ENCODE data around the gene HOXB4. TPM values are rescaled to one million over a fixed set of nuclear protein-coding genes. Genes with fewer than 3 reads are reported as not detected.

HOXB4 gene
- polyA plus RNA-seq, 1 of the 3 experiments (the other 2 are of a cell fraction) = 0.03 TPM

- Histone ChIP-seq H3K4me1 (ENCODE audit: control insufficient read depth in 1 of 2, insufficient read depth in 2 of 2, low read depth in 1 of 2, low read length in 1 of 2) (no peaks in the 10 kb centered on the region; a peak in 1 of 4 replicates), H3K27me3 (ENCODE audit: insufficient read depth) (peaks cover 99% of the 10 kb centered on the region), H3K79me2 (ENCODE audit: insufficient read depth) (no peaks in the 10 kb centered on the region), H3K9me3 (no peaks in the 10 kb centered on the region), H3K4me2 (peak overlapping the region; percentile 37; the same call in 1 of the 2 replicates), H3K27ac (ENCODE audit: low read depth in 2 of 2, low read length in 1 of 2) (no peak overlapping the region), H2AFZ (ENCODE audit: low read depth) (no peak overlapping the region), H4K20me1 (ENCODE audit: insufficient read depth) (peaks cover 26% of the 10 kb centered on the region), H3K9me2 (no peaks in the 10 kb centered on the region), H3K4me3 (ENCODE audit: low read depth in 2 of 2, low read length in 1 of 2) (0 out of 4 replicates have a peak overlapping the region, but pooled peaks of 1 of the 2 experiments have one; percentile 15), H3K9ac (no peak overlapping the region), H3F3A (replicated peaks; ENCODE audit: insufficient read depth) (no peaks in the 10 kb centered on the region), H3K36me3 (replicated peaks in 1 of 2; ENCODE audit: control insufficient read depth in 1 of 2, insufficient read depth in 2 of 2, low read length in 1 of 2) (no peaks in the 10 kb centered on the region)
- peak; percentile 88 for DNase-seq
- TF ChIP-seq REST (IDR thresholded peaks at IDR 0.05; ENCODE audit: low read depth, low read length) (no peak), FOSL2 (IDR thresholded peaks at IDR 0.05; ENCODE audit: borderline replicate concordance, low read depth) (no peak), RAD21 (IDR thresholded peaks at IDR 0.05; ENCODE audit: low read length) (no peak), SMC3 (IDR thresholded peaks at IDR 0.05; ENCODE audit: low read depth, low read length) (no peak), NFIC (IDR thresholded peaks at IDR 0.05; ENCODE audit: borderline replicate concordance) (no peak), USF2 (IDR thresholded peaks at IDR 0.05; ENCODE audit: borderline replicate concordance, low read depth, low read length) (no peak), MEF2A (IDR thresholded peaks at IDR 0.05; ENCODE audit: borderline replicate concordance, low read depth) (no peak), RFX5 (IDR thresholded peaks at IDR 0.05; ENCODE audit: low read length) (no peak), CHD2 (IDR thresholded peaks at IDR 0.05; ENCODE audit: low read length, partially characterized antibody) (no peak), GABPA (IDR thresholded peaks at IDR 0.05; ENCODE audit: low read depth) (no peak), TAF1 (IDR thresholded peaks at IDR 0.05; ENCODE audit: borderline replicate concordance, low read depth, low read length) (no peak), SIN3A (IDR thresholded peaks at IDR 0.05; ENCODE audit: borderline replicate concordance, low read depth, low read length) (no peak), EP300 (IDR thresholded peaks at IDR 0.05; ENCODE audit: borderline replicate concordance in 1 of 2, low read depth in 1 of 2, low read length in 1 of 2) (no peak), POLR2AphosphoS5 (IDR thresholded peaks at IDR 0.05; ENCODE audit: low read depth, low read length) (no peak)
- TF ChIP-seq, protein P1, sequence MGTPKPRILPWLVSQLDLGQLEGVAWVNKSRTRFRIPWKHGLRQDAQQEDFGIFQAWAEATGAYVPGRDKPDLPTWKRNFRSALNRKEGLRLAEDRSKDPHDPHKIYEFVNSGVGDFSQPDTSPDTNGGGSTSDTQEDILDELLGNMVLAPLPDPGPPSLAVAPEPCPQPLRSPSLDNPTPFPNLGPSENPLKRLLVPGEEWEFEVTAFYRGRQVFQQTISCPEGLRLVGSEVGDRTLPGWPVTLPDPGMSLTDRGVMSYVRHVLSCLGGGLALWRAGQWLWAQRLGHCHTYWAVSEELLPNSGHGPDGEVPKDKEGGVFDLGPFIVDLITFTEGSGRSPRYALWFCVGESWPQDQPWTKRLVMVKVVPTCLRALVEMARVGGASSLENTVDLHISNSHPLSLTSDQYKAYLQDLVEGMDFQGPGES (IDR thresholded peaks at IDR 0.05; ENCODE audit: low read depth, low read length) = no peak
- TF ChIP-seq, protein P2, sequence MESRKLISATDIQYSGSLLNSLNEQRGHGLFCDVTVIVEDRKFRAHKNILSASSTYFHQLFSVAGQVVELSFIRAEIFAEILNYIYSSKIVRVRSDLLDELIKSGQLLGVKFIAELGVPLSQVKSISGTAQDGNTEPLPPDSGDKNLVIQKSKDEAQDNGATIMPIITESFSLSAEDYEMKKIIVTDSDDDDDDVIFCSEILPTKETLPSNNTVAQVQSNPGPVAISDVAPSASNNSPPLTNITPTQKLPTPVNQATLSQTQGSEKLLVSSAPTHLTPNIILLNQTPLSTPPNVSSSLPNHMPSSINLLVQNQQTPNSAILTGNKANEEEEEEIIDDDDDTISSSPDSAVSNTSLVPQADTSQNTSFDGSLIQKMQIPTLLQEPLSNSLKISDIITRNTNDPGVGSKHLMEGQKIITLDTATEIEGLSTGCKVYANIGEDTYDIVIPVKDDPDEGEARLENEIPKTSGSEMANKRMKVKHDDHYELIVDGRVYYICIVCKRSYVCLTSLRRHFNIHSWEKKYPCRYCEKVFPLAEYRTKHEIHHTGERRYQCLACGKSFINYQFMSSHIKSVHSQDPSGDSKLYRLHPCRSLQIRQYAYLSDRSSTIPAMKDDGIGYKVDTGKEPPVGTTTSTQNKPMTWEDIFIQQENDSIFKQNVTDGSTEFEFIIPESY (IDR thresholded peaks at IDR 0.05; ENCODE audit: borderline replicate concordance, low read depth) = no peak
- TF ChIP-seq, protein P3, sequence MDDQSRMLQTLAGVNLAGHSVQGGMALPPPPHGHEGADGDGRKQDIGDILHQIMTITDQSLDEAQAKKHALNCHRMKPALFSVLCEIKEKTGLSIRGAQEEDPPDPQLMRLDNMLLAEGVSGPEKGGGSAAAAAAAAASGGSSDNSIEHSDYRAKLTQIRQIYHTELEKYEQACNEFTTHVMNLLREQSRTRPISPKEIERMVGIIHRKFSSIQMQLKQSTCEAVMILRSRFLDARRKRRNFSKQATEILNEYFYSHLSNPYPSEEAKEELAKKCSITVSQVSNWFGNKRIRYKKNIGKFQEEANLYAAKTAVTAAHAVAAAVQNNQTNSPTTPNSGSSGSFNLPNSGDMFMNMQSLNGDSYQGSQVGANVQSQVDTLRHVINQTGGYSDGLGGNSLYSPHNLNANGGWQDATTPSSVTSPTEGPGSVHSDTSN (IDR thresholded peaks at IDR 0.05) = no peak
- POLR2A ChIA-PET = no interaction called here
- CTCF ChIA-PET = interaction anchor here (0.5 to 3.5 kb wide), 19 partner anchors 10 to 587 kb away, joined by 3 to 24 read pairs (median 4); partner anchors contain the start of genes HOXB5 and HOXB9
- WGBS (ENCODE audit: low lambda C conversion rate) = 2% methylated on average over 65 of the region's 67 CpGs
Measured at GRCh38 chr17:48612854-48613691, 34.9 kb upstream of the HOXB4 start.

All from SK-N-SH (cell line).